AG20443 (cell line): Measurements from ENCODE around the gene UTS2B.
A peak's percentile ranks its signal among the peaks of the same experiment; 100 is the strongest.

Experiments
- DNase-seq: peaks from one replicate; pipeline ENCODE4 v3.0.0; 2012; ENCODE audit warnings: low spot score, mixed read lengths

UTS2B gene

GRCh38 chr3:191238321-191238817 lies 92.0 kb downstream of the UTS2B start:
- DNase-seq, result no peak

- DNase-seq, result no peak
These were observed 93.1 kb downstream of the UTS2B start for GRCh38 chr3:191237047-191237882.

DNA sequence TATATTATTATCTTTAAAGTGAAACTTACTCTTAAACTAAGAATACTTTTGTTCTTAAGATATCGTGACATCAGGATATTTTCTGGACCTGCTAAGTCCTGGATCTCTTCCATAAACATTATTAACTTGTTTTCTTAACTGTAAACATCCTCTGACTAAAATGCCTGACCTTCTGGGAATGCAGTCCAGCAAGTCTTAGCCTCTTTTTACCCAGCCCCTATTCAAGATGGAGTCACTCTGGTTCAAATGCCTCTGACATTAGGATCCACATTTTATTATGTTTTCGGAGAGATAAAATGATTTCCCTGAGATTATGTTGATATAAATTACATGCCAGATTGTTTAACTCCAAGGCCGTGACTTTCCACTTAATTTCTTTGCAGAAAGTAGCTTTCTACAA lies 93.7 kb downstream of the UTS2B start:
- DNase-seq, result no peak

DNA sequence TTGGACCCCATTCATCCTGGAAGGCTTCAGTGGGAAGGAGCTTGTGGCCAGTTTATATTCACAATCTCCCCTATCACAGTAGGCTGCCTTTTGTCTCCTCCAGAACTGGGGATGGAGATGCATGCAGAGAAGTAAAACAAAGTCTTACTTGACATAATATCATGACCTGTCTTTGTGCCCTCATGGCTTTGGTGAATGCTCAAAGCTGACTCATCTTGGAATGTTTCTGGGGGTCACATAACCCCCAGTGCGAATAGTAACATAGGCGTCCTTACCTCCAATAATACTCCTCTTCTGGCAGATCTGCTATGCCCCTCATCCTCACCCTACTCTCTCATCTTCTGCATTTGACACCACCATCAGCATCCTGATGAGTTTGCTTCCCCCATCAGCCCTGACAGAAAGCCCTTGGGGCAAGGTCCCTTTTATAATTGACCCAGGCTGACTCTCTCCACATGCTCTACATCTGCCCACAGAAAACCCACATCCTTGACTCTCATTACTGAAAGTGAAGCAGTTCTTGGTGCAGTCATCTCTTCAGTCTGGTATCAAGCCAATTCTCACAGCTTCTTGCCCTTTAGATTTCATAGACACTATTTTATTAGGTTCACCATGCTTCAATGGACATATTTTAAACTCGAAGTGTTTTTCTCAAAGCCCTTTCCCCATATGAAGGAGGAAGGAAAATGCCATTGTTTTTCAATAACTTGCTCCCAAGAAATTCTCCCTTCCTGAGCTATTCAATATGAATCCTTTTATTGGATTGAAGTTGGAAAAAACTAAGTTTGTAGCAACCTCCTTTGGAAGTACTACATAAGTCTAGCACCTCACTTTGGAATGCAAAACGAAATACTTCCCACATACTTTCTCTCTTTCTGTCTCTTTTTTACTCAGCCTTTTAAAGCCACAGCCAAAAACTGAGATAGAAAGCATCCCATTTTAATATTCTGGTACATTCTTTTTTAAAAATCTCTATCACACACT lies 94.7 kb downstream of the UTS2B start:
- DNase-seq, result peak; percentile 48

DNA sequence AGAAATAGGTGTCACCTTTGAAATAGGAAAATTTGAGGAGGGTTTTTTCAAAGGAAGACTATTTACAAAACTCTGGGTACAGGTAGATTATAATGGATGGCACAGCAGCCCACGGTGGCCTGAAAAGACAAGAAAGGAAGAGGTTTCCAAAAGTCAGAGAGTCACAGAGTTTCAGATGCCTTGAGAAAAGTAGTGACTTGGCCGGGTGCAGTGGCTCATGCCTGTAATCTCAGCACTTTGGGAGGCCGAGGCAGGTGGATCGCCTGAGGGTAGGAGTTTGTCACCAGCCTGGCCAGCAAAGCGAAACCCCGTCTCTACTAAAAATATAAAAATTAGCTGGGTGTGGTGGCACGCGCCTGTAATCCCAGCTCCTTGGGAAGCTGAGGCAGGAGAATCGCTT lies 96.1 kb downstream of the UTS2B start:
- no peak for DNase-seq

- no peak for DNase-seq
These were observed 102.8 kb downstream of the UTS2B start for GRCh38 chr3:191227541-191227940.

DNA sequence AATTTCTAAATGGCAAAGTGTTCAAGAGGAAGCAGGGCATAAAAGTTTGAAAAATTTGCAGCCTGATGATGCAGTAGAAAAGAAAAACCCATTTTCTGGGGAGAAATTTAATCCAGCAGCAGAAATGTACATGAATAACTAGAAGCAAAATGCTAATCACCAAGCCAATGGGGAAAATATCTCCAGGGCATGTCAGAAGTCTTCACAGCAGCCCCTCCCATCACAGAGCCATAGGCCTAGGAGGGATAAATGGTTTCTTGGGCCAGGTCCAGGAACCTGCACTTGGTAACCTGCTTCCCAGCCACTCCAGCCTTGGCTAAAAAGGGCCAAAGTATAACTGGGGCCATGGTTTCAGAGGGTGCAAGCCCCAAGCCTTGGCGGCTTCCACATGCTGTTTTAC lies 108.7 kb downstream of the UTS2B start:
- DNase-seq, result no peak

- no peak for DNase-seq
These were observed 109.4 kb downstream of the UTS2B start for GRCh38 chr3:191220908-191221307.

GRCh38 chr3:191217301-191217700 lies 113.0 kb downstream of the UTS2B start:
- no peak for DNase-seq
